HEK293 (cell line): Measurements from ENCODE around the gene CERKL.
A peak's percentile ranks its signal among the peaks of the same experiment; 100 is the strongest.

Source experiments
- CTCF ChIA-PET: fragments of 350-600 bp; formaldehyde crosslinking; extraction: SDS; loops from one replicate; lab custom pipeline; 2021; ENCODE audit warnings: antibody characterized with exemption; lab: Yijun Ruan, JAX
- POLR2A ChIA-PET: fragments of 300-600 bp; formaldehyde crosslinking; extraction: SDS; loops from one replicate; lab custom pipeline; 2020; ENCODE audit warnings: antibody characterized with exemption, inconsistent platforms; lab: Yijun Ruan, JAX
- H3K27ac ChIP-seq: fragments of 200-500 bp; sonication (Bioruptor generic); 2 replicates; pipeline ENCODE4 v1.5.1; 2014; ENCODE audit warnings: low read depth, low read length, control low read depth, inconsistent platforms; ENCODE audit errors: extremely low read depth
- H3K36me3 ChIP-seq, 2 experiments: fragments of 200-500 bp in 1 of 2; sonication (Bioruptor generic) in 1 of 2; 1 replicate in 1 of 2; 2 replicates in 1 of 2; pipeline ENCODE4 v1.5.1; 2014 to 2017; ENCODE audit warnings: inconsistent platforms in 2 of 2, low read length in 2 of 2; ENCODE audit not compliant: control insufficient read depth in 2 of 2, insufficient read depth in 1 of 2
- H3K4me1 ChIP-seq: fragments of 200-500 bp; sonication (Bioruptor generic); 2 replicates; pipeline ENCODE4 v1.5.1; 2014; ENCODE audit warnings: mild to moderate bottlenecking, low read length, inconsistent platforms; ENCODE audit not compliant: control insufficient read depth, insufficient read depth
- H3K4me3 ChIP-seq: 2 replicates; pipeline ENCODE4 v1.5.1; 2011; ENCODE audit warnings: low read depth, mild to moderate bottlenecking, control low read depth, low read length, moderate library complexity
- H3K9me3 ChIP-seq: fragments of 200-500 bp; sonication (Bioruptor generic); 2 replicates; pipeline ENCODE4 v1.5.1; 2014; ENCODE audit warnings: low read depth, low read length, inconsistent platforms; ENCODE audit not compliant: control insufficient read depth, insufficient read depth
- PATZ1 ChIP-seq: fragments of 450-650 bp; formaldehyde crosslinking; IDR thresholded peaks from 2 replicates; pipeline ENCODE4 v1.5.1; 2016; ENCODE audit warnings: missing biosample characterization, missing genetic modification characterization
- REST ChIP-seq: fragments of 450-650 bp; formaldehyde crosslinking; IDR thresholded peaks from 2 replicates; pipeline ENCODE4 v1.5.1; 2016; ENCODE audit warnings: missing biosample characterization, missing genetic modification characterization
- ZBTB8A ChIP-seq: fragments of 450-650 bp; formaldehyde crosslinking; IDR thresholded peaks from 2 replicates; pipeline ENCODE4 v1.5.1; 2016; ENCODE audit warnings: missing biosample characterization, missing genetic modification characterization
- ZNF280D ChIP-seq: fragments of 450-650 bp; formaldehyde crosslinking; IDR thresholded peaks from 2 replicates; pipeline ENCODE4 v1.5.1; 2016; ENCODE audit warnings: missing biosample characterization, missing genetic modification characterization
- ZNF366 ChIP-seq: fragments of 450-650 bp; formaldehyde crosslinking; conservative IDR thresholded peaks from 2 replicates; pipeline ENCODE4 v1.5.1; 2016; ENCODE audit warnings: missing biosample characterization, missing genetic modification characterization
- ZNF391 ChIP-seq: fragments of 450-650 bp; formaldehyde crosslinking; IDR thresholded peaks from 2 replicates; pipeline ENCODE4 v1.5.1; 2016; ENCODE audit warnings: low read depth, missing biosample characterization, missing genetic modification characterization, borderline replicate concordance
- ZNF513 ChIP-seq: fragments of 450-650 bp; IDR thresholded peaks from 2 replicates; pipeline ENCODE4 v1.5.1; 2018; ENCODE audit warnings: missing biosample characterization, missing genetic modification characterization
- ZNF791 ChIP-seq: fragments of 450-650 bp; formaldehyde crosslinking; IDR thresholded peaks from 2 replicates; pipeline ENCODE4 v1.5.1; 2016; ENCODE audit warnings: missing biosample characterization, missing genetic modification characterization

Gene CERKL

GRCh38 chr2:181686576-181687185, 29.8 kb upstream of the CERKL start:
- Histone ChIP-seq H3K27ac (no peak overlapping the region), H3K4me1 (peaks cover 3% of the 10 kb centered on the region; the same call in 1 of the 2 replicates), H3K4me3 (no peak overlapping the region), H3K36me3 (no peaks in the 10 kb centered on the region)
- POLR2A ChIA-PET: no interaction called here
- TF ChIP-seq ZNF280D (tag by site-specific recombination) (no peak), ZNF391 (tag by site-specific recombination) (no peak), REST (tag by site-specific recombination) (no peak), ZNF791 (tag by site-specific recombination) (no peak), ZNF513 (tag by site-specific recombination) (no peak), PATZ1 (no peak)
- TF ChIP-seq, all 188 proteins: peak for 0
- H3K9me3 ChIP-seq: no peaks in the 10 kb centered on the region
- CTCF ChIA-PET: no interaction called here

- TF ChIP-seq ZBTB8A (tag by site-specific recombination): no peak
- TF ChIP-seq ZNF366 (tag by site-specific recombination): peak; percentile 70
- TF ChIP-seq REST (tag by site-specific recombination): peak; percentile 89
- Histone ChIP-seq H3K4me1 (peaks cover 3% of the 10 kb centered on the region; the same call in 1 of the 2 replicates), H3K27ac (no peak overlapping the region), H3K4me3 (no peak overlapping the region), H3K9me3 (no peaks in the 10 kb centered on the region), H3K36me3 (no peaks in the 10 kb centered on the region)
- ChIA-PET POLR2A (interaction anchor here (0.6 kb wide), 1 partner anchor 774 kb away, joined by 6 read pairs; no protein-coding TSS in a partner anchor), CTCF (interaction anchor here (0.6 to 0.7 kb wide), 2 partner anchors 206 to 1564 kb away, joined by 3 to 5 read pairs; no protein-coding TSS in a partner anchor)
These were observed 28.3 kb upstream of the CERKL start for GRCh38 chr2:181685150-181685688.
